Mucosa of descending colon (tissue), 3 donors: ENCODE data around the gene ZBTB43. TPM values are rescaled to one million over a fixed set of nuclear protein-coding genes. Genes with fewer than 3 reads are reported as not detected.

Experiments
- ATAC-seq: fragments of 200-7000 bp; cut with Tn5 transposase; one replicate; pipeline ENCODE4 v1.9.1; 2020; ENCODE audit warnings: mild to moderate bottlenecking, moderate library complexity
- DNase-seq, 3 donors: peaks; one replicate each; pipeline ENCODE4 v3.0.0-alpha.2; 2020
- H3K36me3 ChIP-seq: fragments of 200-600 bp; one replicate; pipeline ENCODE4 v1.8.0; 2021; ENCODE audit warnings: low read depth, mild to moderate bottlenecking
- H3K4me1 ChIP-seq: fragments of 200-600 bp; one replicate; pipeline ENCODE4 v1.8.0; 2021; ENCODE audit warnings: low read depth, mild to moderate bottlenecking
- H3K4me3 ChIP-seq: fragments of 200-600 bp; one replicate; pipeline ENCODE4 v1.8.0; 2021; ENCODE audit warnings: mild to moderate bottlenecking
- H3K9me3 ChIP-seq: fragments of 200-600 bp; one replicate; pipeline ENCODE4 v1.8.0; 2021; ENCODE audit warnings: mild to moderate bottlenecking
- CTCF ChIP-seq: fragments of 200-600 bp; IDR thresholded peaks from one replicate; pipeline ENCODE4 v1.8.0; 2022; ENCODE audit warnings: antibody characterized with exemption, mild to moderate bottlenecking
- intact Hi-C, 2 donors: fragments of 100-400 bp; cut with DNase I in 1 of 2; cut with micrococcal nuclease in 1 of 2; formaldehyde crosslinking; loops; one replicate each; pipeline versions ENCODE4 v1.11.0 to v1.11.1; 2022; cut with DNase I, micrococcal nuclease
- total RNA-seq, 3 donors: library from RNA; stranded (reverse); fragmentation: NEBNext Ultra II Directional in 2 of 3; extraction: Animal tissue kit (Norgen Biotek cat#: 25700) in 2 of 3; gene quantifications; one replicate each; pipeline versions ENCODE4 v1.2.1 to v1.2.4, GENCODE V29; 2021 to 2023
- donor health status: DM: no; HTN: no; CAD: no; lungs with moderate emphysema.
- donor health status: DM: no; HTN: no; CAD: no.
- donor health status: DM: no; HTN: yes; CAD: no.

The ZBTB43 gene
- total RNA-seq, 3 donors from 2014 or later, result 18.8 to 24.0 (median 21.7) TPM

DNA sequence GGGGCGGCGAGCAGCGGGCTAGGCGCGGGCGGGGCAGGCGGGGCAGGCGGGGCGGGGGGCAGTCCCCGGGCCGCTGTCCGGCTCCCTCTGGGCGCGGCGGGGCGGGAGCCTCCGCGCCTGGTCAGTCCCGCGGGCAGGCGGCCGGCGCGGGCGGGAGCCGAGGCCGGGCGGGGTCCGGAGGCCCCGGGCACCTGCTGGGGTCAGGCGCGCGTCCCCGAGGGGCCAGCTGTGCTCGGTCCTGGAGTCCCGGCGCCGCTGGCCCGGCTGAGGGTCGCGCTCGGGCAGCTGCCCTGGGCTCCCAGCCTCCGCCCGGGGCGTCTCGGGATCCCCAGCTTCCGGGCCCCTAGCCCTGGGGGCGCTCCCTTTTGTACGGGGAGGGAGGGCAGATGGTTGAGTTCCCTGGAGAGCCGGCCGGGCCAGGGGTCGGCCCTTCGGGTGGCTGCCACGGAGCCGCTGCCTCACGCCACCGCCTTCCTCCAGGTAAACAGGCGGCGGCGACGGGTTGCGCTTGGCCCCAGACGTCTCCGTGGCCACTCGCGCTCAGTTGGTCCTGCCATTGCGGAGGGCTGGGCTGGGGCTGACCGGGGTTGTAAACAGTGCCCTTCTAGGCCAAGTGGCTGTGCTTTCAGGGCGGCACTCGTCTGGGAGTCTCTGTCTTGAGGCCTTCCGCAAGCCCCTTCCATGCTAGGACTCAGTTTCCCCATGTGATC lies 56.1 kb downstream of the ZBTB43 start:
- H3K4me3 ChIP-seq, result peak overlapping the region; percentile 86
- H3K36me3 ChIP-seq, result peaks cover 4% of the 10 kb centered on the region
- H3K9me3 ChIP-seq, result no peaks in the 10 kb centered on the region
- peaks cover 28% of the 10 kb centered on the region for H3K4me1 ChIP-seq
- intact Hi-C loops, result no loop called here
- no peak for TF ChIP-seq CTCF
- ATAC-seq (peak; percentile 64), DNase-seq (peak; percentile 47 to 72 (median 67))

DNA sequence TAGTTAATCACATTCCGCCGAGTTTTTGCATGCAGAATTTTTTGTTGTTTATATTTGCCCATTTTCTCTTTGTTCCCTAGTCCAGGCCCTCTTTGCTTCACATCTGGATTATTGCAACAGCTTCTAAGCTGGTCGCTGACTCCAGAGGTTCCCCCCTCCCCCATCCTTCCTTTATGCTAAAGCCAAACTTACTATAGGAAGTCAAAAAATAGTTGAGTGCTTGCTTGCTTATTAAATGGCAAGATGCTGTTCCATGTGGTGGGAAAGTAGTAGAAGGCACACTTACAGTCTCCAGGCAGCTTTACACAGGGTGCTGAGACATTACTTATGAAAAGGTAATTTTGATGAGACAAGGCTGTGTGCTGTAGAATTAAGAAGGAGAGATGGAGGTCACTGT lies 56.9 kb downstream of the ZBTB43 start:
- Histone ChIP-seq H3K9me3 (no peaks in the 10 kb centered on the region), H3K4me3 (no peak overlapping the region), H3K36me3 (peaks cover 4% of the 10 kb centered on the region), H3K4me1 (peaks cover 28% of the 10 kb centered on the region)
- intact Hi-C loops, result no loop called here
- peak in 1 of 3 donors; percentile 22 for DNase-seq
- TF ChIP-seq CTCF, result no peak
- ATAC-seq, result no peak

DNA sequence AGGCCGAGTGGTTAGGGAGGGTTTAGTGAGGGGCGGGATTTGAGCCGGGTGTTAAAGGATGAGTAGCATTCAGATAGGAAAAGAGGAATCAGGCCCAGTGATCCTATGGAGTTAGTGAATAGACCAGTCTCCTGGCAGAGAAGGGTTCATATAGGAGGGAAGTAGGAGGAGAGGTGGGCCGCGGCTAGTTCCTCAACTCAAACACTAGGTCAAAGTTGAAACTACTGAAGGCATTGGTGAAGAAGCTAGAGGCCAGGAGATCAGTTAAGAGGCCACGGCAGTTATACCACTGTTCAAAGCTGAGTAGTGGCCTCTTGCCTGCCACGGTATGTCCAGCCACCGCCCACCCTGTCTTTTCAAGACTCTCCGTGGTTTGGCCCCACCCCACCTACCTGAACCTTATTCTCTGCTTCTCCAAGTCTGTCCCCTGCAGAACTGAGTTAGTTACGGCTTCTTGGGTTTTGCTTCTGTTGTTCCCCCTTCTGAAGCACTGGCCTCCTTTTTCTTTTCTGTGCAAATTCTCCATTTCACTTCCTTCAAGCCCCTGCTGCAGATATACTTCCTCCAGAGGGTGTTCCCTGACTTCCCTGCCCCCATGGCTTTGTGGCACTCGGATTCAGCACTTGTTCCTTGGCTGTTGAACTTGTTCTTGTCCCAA lies 57.4 kb downstream of the ZBTB43 start:
- Histone ChIP-seq H3K36me3 (peaks cover 4% of the 10 kb centered on the region), H3K4me3 (no peak overlapping the region), H3K4me1 (peaks cover 28% of the 10 kb centered on the region), H3K9me3 (no peaks in the 10 kb centered on the region)
- ATAC-seq (peak; percentile 25), DNase-seq (peak in 2 of 3 donors; percentile 52 to 60)
- TF ChIP-seq CTCF, result no peak
- intact Hi-C loops, result no loop called here

DNA sequence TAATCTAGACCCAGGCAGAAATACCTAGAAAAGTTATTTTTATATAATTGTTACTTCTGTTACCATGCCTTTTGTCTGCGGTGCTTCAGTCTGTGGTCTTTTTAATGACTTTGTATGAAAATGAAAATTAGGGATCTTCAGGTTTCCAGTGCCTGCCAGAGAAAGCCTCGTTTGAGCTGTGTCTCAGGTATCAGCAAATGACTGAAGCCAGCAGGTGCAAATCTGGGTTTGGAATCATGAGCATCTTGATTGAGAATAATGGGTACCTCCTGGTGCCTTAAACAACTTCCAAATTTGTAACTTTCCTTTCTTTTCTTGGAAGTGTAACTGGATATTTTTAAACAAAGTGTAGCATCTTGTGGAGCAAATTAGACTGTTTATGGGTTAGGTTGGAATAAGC lies 59.9 kb downstream of the ZBTB43 start:
- Histone ChIP-seq H3K36me3 (peaks cover 4% of the 10 kb centered on the region), H3K4me1 (peaks cover 23% of the 10 kb centered on the region), H3K9me3 (no peaks in the 10 kb centered on the region), H3K4me3 (no peak overlapping the region)
- no peak for TF ChIP-seq CTCF
- intact Hi-C loops, result no loop called here
- DNase-seq (no peak), ATAC-seq (no peak)

- no peak overlapping the region for H3K4me3 ChIP-seq
- peaks cover 1% of the 10 kb centered on the region for H3K36me3 ChIP-seq
- no peaks in the 10 kb centered on the region for H3K9me3 ChIP-seq
- TF ChIP-seq CTCF, result no peak
- H3K4me1 ChIP-seq, result no peaks in the 10 kb centered on the region
- ATAC-seq (no peak), DNase-seq (no peak)
- intact Hi-C loops, result no loop called here
These were observed 64.5 kb downstream of the ZBTB43 start for GRCh38 chr9:126869368-126869767.
